GM19438 (cell line): ENCODE measurements around the gene GABPA.
A peak's percentile ranks its signal among the peaks of the same experiment; 100 is the strongest.
"Not testable (repeated sequence)": the region's sequence is repeated elsewhere in the genome, so short reads cannot be mapped to it uniquely, and the experiment has no call there.

Experiments
- ATAC-seq: cut with Tn5 transposase; IDR thresholded peaks from one replicate; pipeline ENCODE4 v1.9.1; 2021; ENCODE audit warnings: low read depth; ENCODE audit not compliant: unreplicated experiment

The GABPA gene

GRCh38 chr21:25735646-25736597 lies 1.1 kb downstream of the GABPA start:
- ATAC-seq: peak; percentile 11

DNA sequence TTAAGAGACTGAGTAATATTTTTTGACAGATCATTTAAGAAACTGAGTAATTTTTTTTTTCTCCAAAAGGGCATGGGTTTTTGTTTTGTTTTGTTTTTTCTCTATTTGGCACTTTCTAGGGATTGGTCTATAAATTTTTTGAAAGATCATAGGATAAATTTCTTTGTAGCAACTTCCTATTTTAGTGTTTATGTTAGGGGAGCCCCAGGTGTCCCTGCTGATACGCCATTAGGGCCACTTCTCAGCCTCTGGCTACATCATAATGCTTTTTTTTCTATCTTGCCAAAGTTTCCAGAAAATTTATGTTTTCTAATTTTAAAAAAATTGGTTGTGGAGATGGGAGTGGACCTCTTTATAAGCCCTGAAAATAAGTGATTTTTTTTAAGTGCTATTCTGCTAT lies 2.6 kb downstream of the GABPA start:
- no peak for ATAC-seq

DNA sequence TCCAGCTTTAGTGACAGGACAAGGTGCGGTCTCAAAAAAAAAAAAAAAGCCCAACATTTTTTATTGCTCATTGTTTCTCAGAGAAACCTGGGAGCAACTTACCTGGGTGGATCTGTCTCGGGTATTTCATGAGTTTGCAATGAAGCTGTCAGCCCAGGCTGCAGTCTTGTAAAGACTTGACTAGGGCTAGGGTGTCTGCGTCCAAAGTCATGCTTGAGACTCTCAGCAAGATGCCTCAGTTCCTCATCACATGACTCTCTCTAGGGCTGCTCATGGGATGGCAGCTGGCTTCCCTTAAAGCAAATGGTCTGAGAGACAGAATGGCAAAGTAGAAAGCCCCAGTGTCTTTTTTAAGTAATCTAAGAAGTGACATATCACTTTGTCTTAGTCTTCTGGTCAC lies 8.1 kb downstream of the GABPA start:
- ATAC-seq: no peak

DNA sequence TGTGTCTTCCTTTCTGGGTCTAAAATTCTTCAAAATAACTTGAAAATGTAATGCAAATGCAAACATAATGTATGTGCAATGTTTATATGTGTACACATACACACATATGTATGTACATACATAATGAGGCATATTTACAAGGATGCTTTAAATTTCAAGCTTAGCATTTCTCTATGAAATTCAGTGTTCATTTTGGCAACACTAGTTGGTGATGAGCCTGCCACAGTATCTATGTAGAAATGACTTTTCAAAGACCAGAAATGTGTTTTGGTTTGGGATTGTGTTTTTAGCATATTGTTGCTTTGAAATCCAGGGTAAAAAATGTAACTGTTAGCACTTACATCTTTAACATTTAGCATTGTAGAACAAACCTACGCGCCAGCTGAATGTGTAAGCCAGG lies 10.1 kb downstream of the GABPA start:
- ATAC-seq: no peak

DNA sequence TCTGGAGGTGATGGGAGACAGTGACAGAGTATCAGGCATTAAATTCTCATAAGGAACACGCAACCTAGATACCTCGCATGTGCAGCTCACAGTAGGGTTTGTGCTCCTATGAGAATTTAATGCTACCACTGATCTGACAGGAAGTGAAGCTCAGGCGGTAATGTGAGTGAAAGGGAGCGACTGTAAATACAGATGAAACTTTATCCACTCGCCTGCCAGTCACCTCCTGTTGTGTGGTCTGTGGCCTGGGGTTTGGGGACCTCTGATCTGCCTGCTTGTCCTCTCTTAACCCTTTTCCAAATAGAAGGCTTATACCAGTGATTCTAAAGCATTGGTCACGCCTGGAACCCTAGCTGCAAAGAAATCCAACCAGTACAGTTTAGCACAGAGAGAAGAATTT lies 15.3 kb downstream of the GABPA start:
- no peak for ATAC-seq

- no peak for ATAC-seq
Measured at GRCh38 chr21:25752416-25752815, 17.6 kb downstream of the GABPA start.

GRCh38 chr21:25756190-25756932 lies 21.6 kb downstream of the GABPA start:
- ATAC-seq: no peak

- ATAC-seq: no peak
Measured at GRCh38 chr21:25757531-25757930, 22.8 kb downstream of the GABPA start.

- ATAC-seq: no peak
Measured at GRCh38 chr21:25759573-25759972, 24.8 kb downstream of the GABPA start.

GRCh38 chr21:25760061-25760460 lies 25.3 kb downstream of the GABPA start:
- ATAC-seq: no peak

DNA sequence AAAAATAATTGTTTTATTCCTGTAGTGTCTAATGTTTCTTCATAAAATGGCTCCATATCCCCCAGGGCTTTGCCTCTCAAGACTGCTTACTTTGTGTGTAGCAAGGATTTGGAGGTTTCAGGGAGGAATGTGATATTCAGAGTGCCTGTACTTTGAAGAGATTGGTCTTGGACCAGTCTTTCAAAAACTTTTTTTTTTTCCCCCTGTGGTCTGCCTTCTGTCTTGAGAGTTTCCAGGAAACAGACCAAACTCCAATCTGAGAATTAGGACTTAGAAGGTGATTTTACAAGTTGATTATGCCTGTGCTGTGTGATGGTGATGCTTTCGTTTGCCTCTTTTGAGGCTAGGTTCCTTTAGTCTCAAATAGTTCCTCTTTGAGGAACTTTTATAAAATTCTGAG lies 25.9 kb downstream of the GABPA start:
- no peak for ATAC-seq

- no peak for ATAC-seq
Measured at GRCh38 chr21:25764065-25764464, 29.3 kb downstream of the GABPA start.

DNA sequence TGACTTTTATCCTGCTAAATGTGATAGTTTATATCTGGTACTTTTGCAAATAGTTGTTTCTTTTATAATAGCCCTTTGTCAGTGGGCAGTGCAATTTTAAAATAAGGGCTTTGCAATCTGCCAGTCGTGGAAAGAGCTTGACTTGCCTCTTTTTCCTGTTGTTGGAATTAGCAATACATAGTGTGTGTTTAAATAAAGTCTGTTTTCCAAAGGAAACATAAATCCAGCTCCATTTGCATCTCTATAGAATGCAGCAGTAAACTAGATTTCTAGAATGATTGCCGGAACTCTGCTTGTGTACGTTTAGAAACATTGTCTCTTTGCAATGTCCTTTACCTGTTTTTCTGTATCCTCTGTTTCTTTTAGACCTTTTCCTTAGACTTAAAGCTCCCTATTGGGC lies 33.1 kb downstream of the GABPA start:
- no peak for ATAC-seq

- no peak for ATAC-seq
Measured at GRCh38 chr21:25772686-25773085, 37.9 kb downstream of the GABPA start.

DNA sequence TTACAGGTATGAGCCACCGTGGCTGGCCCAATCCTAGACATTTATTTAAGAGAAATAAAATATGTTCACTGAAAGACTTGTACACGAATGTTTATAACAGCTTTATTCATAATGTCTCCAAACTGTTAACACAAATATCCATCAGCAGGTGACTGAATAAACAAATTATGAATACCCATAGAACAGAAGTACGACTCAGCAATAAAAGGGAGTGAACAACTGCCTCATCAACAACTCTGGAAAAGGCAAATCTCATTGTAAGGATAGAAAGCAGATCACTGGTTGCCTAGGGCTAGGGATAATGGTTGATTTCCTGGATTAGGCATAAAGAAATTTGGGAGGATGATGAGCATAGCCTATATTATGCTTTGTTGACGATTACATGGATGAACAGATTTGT lies 41.7 kb downstream of the GABPA start:
- ATAC-seq: no peak

DNA sequence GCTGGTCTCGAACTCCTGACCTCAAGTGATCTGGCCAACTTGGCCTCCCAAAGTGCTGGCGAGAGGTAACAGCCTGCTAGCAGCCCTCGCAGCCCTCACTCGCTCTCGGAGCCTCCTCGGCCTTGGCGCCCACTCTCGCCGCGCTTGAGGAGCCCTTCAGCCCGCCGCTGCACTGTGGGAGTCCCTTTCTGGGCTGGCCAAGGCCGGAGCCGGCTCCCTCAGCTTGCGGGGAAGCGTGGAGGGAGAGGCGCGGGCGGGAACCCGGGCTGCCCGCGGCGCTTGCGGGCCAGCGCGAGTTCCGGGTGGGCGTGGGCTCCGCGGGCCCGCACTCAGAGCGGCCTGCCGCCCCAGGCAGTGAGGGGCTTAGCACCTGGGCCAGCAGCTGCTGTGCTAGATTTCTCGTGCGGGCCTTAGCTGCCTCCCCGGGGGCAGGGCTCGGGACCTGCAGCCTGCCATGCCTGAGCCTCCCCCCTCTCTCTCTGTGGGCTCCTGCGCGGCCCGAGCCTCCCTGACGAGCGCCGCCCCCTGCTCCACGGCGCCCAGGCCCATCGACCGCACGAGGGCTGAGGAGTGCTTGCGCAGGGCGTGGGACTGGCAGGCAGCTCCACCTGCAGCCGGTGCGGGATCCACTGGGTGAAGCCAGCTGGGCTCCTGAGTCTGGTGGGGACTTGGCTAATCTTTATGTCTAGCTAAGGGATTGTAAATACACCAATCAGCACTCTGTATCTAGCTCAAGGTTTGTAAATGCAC lies 43.5 kb downstream of the GABPA start:
- not testable (repeated sequence) for ATAC-seq

GRCh38 chr21:25788677-25789076 lies 53.9 kb downstream of the GABPA start:
- ATAC-seq: no peak

DNA sequence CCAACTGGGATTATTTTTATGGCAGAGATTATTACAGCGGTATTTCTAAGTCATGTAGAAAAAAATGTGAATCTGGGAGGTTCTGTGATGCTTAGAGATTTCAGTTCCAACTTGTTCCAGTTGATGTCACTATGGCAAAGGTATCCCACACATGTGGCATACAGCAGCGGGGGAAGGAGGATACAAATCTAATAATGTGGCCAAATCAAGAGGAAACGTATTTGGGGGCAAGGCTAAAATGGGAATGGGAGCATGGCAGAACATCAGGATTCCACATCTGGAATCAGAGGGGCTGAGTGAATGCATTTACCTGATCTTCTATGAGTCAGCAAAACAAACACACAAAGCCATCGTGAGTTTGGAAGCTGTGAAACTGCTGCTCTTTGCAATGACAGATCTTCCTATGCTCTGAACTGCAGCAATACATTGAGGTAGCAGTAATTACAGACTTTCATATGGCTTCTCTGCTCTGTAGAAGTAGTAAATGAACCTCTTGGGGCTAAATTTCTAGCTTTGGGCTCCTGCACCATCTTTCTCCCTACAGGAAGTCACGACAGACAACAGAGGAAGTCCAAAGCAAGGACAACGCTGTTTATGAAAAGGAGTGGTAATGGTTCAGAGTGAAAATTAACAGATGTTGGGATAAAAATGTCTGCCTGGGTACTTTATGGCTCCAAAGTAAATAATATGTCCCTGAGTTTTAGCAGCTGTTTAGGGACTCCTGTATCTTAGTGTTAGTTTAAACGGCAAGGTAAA lies 55.5 kb downstream of the GABPA start:
- ATAC-seq: peak; percentile 63

GRCh38 chr21:25790878-25791204 lies 56.1 kb downstream of the GABPA start:
- ATAC-seq: peak; percentile 14

GRCh38 chr21:25791319-25791718 lies 56.5 kb downstream of the GABPA start:
- no peak for ATAC-seq
